Brain microvascular endothelial cell (primary cell): Measurements from ENCODE around the gene S100A4.

Source experiments
- DNase-seq: peaks from one replicate; pipeline ENCODE4 v3.0.0-alpha.2; 2020
- H3K27ac ChIP-seq: fragments of 250-450 bp; sonication (Bioruptor Pico); 2 replicates; pipeline ENCODE4 v1.5.1; 2020; ENCODE audit warnings: mild to moderate bottlenecking, moderate library complexity
- H3K27me3 ChIP-seq: fragments of 250-450 bp; sonication (Bioruptor Pico); replicated peaks from 2 replicates; pipeline ENCODE4 v1.5.1; 2020; ENCODE audit warnings: mild to moderate bottlenecking
- H3K36me3 ChIP-seq: fragments of 250-450 bp; sonication (Bioruptor Pico); replicated peaks from 2 replicates; pipeline ENCODE4 v1.5.1; 2020; ENCODE audit warnings: mild to moderate bottlenecking
- H3K4me3 ChIP-seq: 2 replicates; pipeline ENCODE4 v1.5.1; 2011; ENCODE audit warnings: low read depth, mild to moderate bottlenecking, control low read depth, low read length, moderate library complexity
- in situ Hi-C: cut with HindIII; loops from 2 replicates; pipeline ENCODE4 v1.10.0; 2017; ENCODE audit warnings: low sequenced_read_pairs, low pct_ligation_motif_present
- TF ChIP-seq, protein P1 (sequence below): IDR thresholded peaks from 2 replicates; pipeline ENCODE4 v1.5.1; 2011; ENCODE audit warnings: low read depth, mild to moderate bottlenecking, moderate library complexity, low read length, control low read depth, inconsistent platforms; ENCODE audit errors: missing control alignments

The S100A4 gene

DNA sequence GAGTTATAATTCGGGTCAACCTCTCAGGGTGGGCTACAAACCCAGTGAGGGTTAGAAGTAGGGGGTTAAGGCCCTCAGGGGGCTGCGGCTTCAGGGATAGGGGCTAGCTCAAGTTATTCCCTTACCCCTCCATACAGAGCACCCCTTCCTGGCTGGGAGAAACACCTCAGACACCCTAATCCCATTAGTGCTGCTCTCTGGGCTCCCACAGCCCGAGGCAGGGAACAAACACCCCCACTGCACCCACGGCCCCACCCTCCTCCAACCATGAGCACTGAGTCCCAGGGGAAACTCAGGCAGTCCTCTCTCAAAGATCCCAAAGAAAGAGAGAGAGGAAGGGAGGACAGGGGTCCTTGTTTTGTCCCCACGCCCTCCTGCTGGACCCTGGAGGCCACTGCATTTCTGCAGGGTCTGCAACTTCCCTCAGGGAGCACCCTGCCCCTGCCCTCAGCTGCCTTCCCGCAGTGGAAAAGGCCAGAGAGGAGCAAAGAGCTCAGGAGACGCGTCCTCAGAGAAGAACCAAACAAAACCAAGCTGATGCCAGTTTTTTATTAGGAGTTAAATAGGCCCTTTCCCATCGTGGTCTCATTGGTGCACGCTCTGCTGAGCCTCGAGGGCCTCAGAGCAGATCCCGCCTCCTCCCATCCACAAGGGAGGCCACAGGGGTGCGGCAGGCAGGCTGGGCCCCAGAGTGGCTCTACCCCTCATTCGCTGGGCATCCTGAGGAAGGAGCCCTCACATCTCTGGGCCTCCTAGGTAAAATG, 1.4 kb upstream of the S100A4 start:
- TF ChIP-seq, protein P1, sequence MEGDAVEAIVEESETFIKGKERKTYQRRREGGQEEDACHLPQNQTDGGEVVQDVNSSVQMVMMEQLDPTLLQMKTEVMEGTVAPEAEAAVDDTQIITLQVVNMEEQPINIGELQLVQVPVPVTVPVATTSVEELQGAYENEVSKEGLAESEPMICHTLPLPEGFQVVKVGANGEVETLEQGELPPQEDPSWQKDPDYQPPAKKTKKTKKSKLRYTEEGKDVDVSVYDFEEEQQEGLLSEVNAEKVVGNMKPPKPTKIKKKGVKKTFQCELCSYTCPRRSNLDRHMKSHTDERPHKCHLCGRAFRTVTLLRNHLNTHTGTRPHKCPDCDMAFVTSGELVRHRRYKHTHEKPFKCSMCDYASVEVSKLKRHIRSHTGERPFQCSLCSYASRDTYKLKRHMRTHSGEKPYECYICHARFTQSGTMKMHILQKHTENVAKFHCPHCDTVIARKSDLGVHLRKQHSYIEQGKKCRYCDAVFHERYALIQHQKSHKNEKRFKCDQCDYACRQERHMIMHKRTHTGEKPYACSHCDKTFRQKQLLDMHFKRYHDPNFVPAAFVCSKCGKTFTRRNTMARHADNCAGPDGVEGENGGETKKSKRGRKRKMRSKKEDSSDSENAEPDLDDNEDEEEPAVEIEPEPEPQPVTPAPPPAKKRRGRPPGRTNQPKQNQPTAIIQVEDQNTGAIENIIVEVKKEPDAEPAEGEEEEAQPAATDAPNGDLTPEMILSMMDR, result no peak
- H3K36me3 ChIP-seq, result no peaks in the 10 kb centered on the region
- H3K4me3 ChIP-seq, result no peak overlapping the region

DNA sequence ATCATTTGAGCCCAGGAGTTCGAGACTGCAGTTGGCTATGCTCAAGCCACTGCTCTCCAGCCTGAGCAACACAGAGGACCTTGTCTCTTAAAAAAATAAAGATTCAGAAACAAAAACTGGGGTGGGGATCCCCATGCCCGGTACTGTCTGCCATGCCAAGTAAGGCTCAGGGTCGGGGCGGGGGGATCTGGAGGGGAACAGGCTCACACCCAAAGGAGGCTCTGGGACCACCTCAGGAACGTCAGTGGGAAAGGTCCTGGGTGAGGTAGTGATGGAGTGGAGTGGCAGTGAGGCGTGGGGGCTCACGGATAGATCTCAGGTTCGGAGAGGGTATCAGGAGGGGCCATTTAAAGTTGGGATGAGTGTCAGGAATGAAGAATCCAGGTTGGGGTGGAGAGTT, 765 bp upstream of the S100A4 start:
- Histone ChIP-seq H3K4me3 (no peak overlapping the region), H3K36me3 (no peaks in the 10 kb centered on the region), H3K27ac (no peak overlapping the region), H3K27me3 (no peaks in the 10 kb centered on the region)
- in situ Hi-C loops, result no loop called here
- TF ChIP-seq, protein P1, result no peak
- DNase-seq, result no peak

More for the DNA sequence above, 1.4 kb upstream of the S100A4 start:
- in situ Hi-C loops, result no loop called here
- Histone ChIP-seq H3K27ac (no peak overlapping the region), H3K27me3 (no peaks in the 10 kb centered on the region)
- no peak for DNase-seq

- Histone ChIP-seq H3K36me3 (no peaks in the 10 kb centered on the region), H3K27ac (no peak overlapping the region), H3K4me3 (no peak overlapping the region), H3K27me3 (no peaks in the 10 kb centered on the region)
- in situ Hi-C loops, result no loop called here
- TF ChIP-seq, protein P1, result no peak
- no peak for DNase-seq
These were observed 1.0 kb downstream of the S100A4 start for GRCh38 chr1:153544453-153545066.

DNA sequence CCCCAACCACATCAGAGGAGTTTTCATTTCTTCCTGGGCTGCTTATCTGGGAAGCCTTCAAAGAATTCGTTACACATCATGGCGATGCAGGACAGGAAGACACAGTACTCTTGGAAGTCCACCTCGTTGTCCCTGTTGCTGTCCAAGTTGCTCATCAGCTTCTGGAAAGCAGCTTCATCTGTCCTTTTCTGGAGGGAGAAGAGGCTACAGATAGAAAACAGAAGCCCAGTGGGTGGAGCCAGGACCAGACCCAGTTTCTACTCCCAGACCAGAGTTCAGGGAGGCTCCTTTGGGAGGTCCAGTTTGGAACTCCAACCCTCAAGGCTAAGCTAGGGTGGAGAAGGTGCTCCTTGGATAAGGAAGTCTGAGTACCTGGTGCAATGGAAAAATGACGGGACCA, 1.9 kb downstream of the S100A4 start:
- Histone ChIP-seq H3K36me3 (no peaks in the 10 kb centered on the region), H3K27me3 (no peaks in the 10 kb centered on the region), H3K4me3 (no peak overlapping the region), H3K27ac (no peak overlapping the region)
- no peak for DNase-seq
- in situ Hi-C loops, result no loop called here
- TF ChIP-seq, protein P1, result no peak

DNA sequence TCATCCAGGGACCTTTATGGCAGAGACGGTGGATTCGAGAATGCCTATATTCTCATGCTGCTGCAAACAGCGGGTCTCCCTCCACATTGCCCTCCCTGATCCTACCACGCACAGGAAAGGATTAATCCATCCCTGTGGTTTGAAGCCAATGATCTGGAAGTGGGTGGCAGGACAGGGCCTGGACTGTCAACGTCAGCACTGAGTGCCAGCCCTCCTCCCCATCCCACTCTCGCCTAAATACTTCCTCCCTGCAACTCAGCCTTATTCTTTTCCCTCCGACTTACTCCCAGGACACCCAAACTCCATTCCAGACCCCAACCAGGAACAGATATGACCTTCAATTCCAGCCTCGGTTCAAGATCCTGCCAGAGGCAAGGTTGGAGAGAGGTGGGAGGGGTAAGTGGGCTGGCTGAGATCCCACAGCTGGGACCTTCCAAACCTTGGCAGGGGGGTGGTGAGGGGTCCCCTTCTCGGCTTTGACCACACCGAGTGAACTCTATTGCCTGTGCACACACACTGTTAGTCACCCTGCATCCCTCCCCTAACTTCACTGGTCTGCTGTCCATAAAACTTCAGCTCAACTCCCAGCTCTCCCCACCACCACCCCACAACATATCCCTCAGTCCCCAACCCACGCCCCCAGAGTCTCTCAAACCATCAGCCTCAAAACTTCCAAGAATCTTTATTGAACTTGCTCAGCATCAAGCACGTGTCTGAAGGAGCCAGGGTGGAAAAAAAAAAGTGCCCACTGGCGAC, 2.5 kb downstream of the S100A4 start:
- no peaks in the 10 kb centered on the region for H3K36me3 ChIP-seq
- TF ChIP-seq, protein P1, result no peak
- in situ Hi-C loops, result no loop called here
- H3K4me3 ChIP-seq, result no peak overlapping the region
- no peak for DNase-seq
- H3K27me3 ChIP-seq, result no peaks in the 10 kb centered on the region
- no peak overlapping the region for H3K27ac ChIP-seq
